ENCODE data around the gene HEMK1.

Gene HEMK1

GRCh38 chr3:50642382-50642781 lies 73.1 kb downstream of the HEMK1 start:
- Histone ChIP-seq H3K4me2 (no peak overlapping the region), H3K27ac (no peak overlapping the region), H3K36me3 (peaks cover 74 to 99% (median 88%) of the 10 kb centered on the region in 11 experiments), H3K27me3 (no peaks in the 10 kb centered on the region), H4K20me1 (peaks cover 21 to 100% (median 54%) of the 10 kb centered on the region in 11 experiments), H3K9ac (no peak overlapping the region; a peak in 1 of 22 replicates), H3K4me1 (peaks cover 0 to 8% (median 0%) of the 10 kb centered on the region in 10 experiments; a peak in 1 of 20 replicates), H3K4me3 (no peak overlapping the region), H3K9me3 (replicated peaks in 1 of 11) (no peaks in the 10 kb centered on the region)
- no peak for TF ChIP-seq Cebpa-rat (IDR thresholded peaks at IDR 0.05)

GRCh38 chr3:50644561-50644960 lies 75.2 kb downstream of the HEMK1 start:
- no peak overlapping the region for H3K4me2 ChIP-seq
- peaks cover 84 to 100% (median 98%) of the 10 kb centered on the region in 11 experiments for H3K36me3 ChIP-seq
- H3K27me3 ChIP-seq, result no peaks in the 10 kb centered on the region
- H3K27ac ChIP-seq, result no peak overlapping the region
- no peak overlapping the region for H3K9ac ChIP-seq
- TF ChIP-seq Cebpa-rat (IDR thresholded peaks at IDR 0.05), result no peak
- no peaks in the 10 kb centered on the region for H3K9me3 ChIP-seq (replicated peaks in 1 of 11)
- H3K4me3 ChIP-seq, result no peak overlapping the region
- H3K4me1 ChIP-seq, result peaks cover 0 to 3% (median 0%) of the 10 kb centered on the region in 10 experiments; a peak in 1 of 20 replicates
- peaks cover 5 to 100% (median 37%) of the 10 kb centered on the region in 11 experiments; a peak in 19 of 22 replicates for H4K20me1 ChIP-seq

- TF ChIP-seq Cebpa-rat (IDR thresholded peaks at IDR 0.05), result no peak
- Histone ChIP-seq H3K4me2 (no peak overlapping the region), H4K20me1 (peaks cover 0 to 100% (median 29%) of the 10 kb centered on the region in 11 experiments; a peak in 19 of 22 replicates), H3K9me3 (replicated peaks in 1 of 11) (no peaks in the 10 kb centered on the region), H3K4me3 (no peak overlapping the region), H3K36me3 (peaks cover 76 to 100% (median 96%) of the 10 kb centered on the region in 11 experiments), H3K27ac (no peak overlapping the region), H3K4me1 (peaks cover 0 to 4% (median 0%) of the 10 kb centered on the region in 10 experiments; a peak in 1 of 20 replicates), H3K27me3 (no peaks in the 10 kb centered on the region), H3K9ac (no peak overlapping the region)
These were observed 76.1 kb downstream of the HEMK1 start for GRCh38 chr3:50645378-50645777.

All from BLaER1 treated with 17β-estradiol and CSF1 and Interleukin-3, amounts not matched to agents 10 nM and 100 nM (cell line).